Activated T-cell treated with anti-CD3 and anti-CD28 coated beads for 1 hour (primary cell): ENCODE measurements around the gene PLP2.
"Not testable (repeated sequence)": the region's sequence is repeated elsewhere in the genome, so short reads cannot be mapped to it uniquely, and the experiment has no call there.

ENCODE experiments used
- DNase-seq: peaks from one replicate; pipeline ENCODE4 v3.0.0-alpha.2; 2020; ENCODE audit warnings: low read depth

PLP2 gene

GRCh38 chrX:49163555-49164419 is 7.9 kb upstream of the PLP2 start:
- DNase-seq = peak; percentile 70

- DNase-seq = no peak
Observed at GRCh38 chrX:49164589-49165360, 6.9 kb upstream of the PLP2 start.

GRCh38 chrX:49165901-49166881 is 5.5 kb upstream of the PLP2 start:
- DNase-seq = peak; percentile 53

GRCh38 chrX:49166914-49167739 is 4.6 kb upstream of the PLP2 start:
- peak; percentile 45 for DNase-seq

- DNase-seq = no peak
Observed at GRCh38 chrX:49167740-49168108, 4.0 kb upstream of the PLP2 start.

- DNase-seq = peak; percentile 44
Observed at GRCh38 chrX:49172280-49172780, 632 bp downstream of the PLP2 start.

- not testable (repeated sequence) for DNase-seq
Observed at GRCh38 chrX:49173544-49173943, 1.8 kb downstream of the PLP2 start.

- no peak for DNase-seq
Observed at GRCh38 chrX:49174723-49175122, 3.0 kb downstream of the PLP2 start.

- no peak for DNase-seq
Observed at GRCh38 chrX:49175435-49176274, 4.0 kb downstream of the PLP2 start.

- DNase-seq = no peak
Observed at GRCh38 chrX:49176421-49177326, 5.0 kb downstream of the PLP2 start.

- no peak for DNase-seq
Observed at GRCh38 chrX:49177338-49177833, 5.7 kb downstream of the PLP2 start.

GRCh38 chrX:49177873-49178480 is 6.3 kb downstream of the PLP2 start:
- DNase-seq = no peak

- no peak for DNase-seq
Observed at GRCh38 chrX:49178537-49178936, 6.8 kb downstream of the PLP2 start.

GRCh38 chrX:49179358-49179757 is 7.7 kb downstream of the PLP2 start:
- no peak for DNase-seq

- no peak for DNase-seq
Observed at GRCh38 chrX:49183701-49184281, 12.1 kb downstream of the PLP2 start.

GRCh38 chrX:49184294-49185281 is 12.9 kb downstream of the PLP2 start:
- DNase-seq = no peak
